HepG2 (cell line): ENCODE results near the gene PUS1. TPM values are rescaled to one million over a fixed set of nuclear protein-coding genes. Genes with fewer than 3 reads are reported as not detected.

Experiments
- ATAC-seq: fragments of 200-7000 bp; cut with Tn5 transposase; 3 replicates; pipeline ENCODE4 v1.9.1; 2020; ENCODE audit warnings: mild to moderate bottlenecking, moderate library complexity
- BruUV-seq: library from RNA; stranded (reverse); fragments of 400-500 nt; replicated peaks from 2 replicates; lab custom pipeline; 2021; lab: Mats Ljungman, UMichigan
- CTCF ChIA-PET: fragments of 300-600 bp; formaldehyde crosslinking; extraction: SDS; loops from one replicate; lab custom pipeline; 2021; ENCODE audit warnings: low total read pairs, inconsistent platforms, low intra/inter-chr PET ratio; lab: Yijun Ruan, JAX
- POLR2A ChIA-PET: fragments of 350-600 bp; sonication (Branson Sonifier 250); formaldehyde crosslinking; loops from one replicate; lab custom pipeline; 2020; ENCODE audit warnings: antibody characterized with exemption, inconsistent platforms; lab: Yijun Ruan, JAX
- DNase-seq: peaks from one replicate; pipeline ENCODE4 v3.0.0-alpha.2; 2015; ENCODE audit warnings: low spot score
- FAIRE-seq: peaks from 3 replicates; lab custom pipeline; 2011; peaks lifted over from hg19 to GRCh38; lab: Jason Lieb, UNC
- H2AFZ ChIP-seq: one replicate; pipeline ENCODE4 v1.6.1; 2011; ENCODE audit warnings: low read length, inconsistent platforms
- H3K27ac ChIP-seq: fragments of 300-600 bp; 3 replicates; pipeline ENCODE4 v1.8.0; 2011; ENCODE audit warnings: mixed run types, mild to moderate bottlenecking, mixed read lengths, low read length, inconsistent platforms; ENCODE audit not compliant: insufficient read depth; ENCODE audit errors: extremely low read length
- H3K27me3 ChIP-seq, 2 experiments: fragments of 200-600 bp in 1 of 2; 2 replicates in 1 of 2; 3 replicates in 1 of 2; pipeline versions ENCODE4 v1.6.0 to v1.8.0; 2011; ENCODE audit warnings: low read length in 2 of 2, mild to moderate bottlenecking in 2 of 2, moderate library complexity in 2 of 2, inconsistent platforms in 1 of 2; ENCODE audit not compliant: insufficient read depth in 2 of 2, control insufficient read depth in 1 of 2
- H3K36me3 ChIP-seq, 2 experiments: fragments of 200-600 bp in 1 of 2; replicated peaks in 1 of 2; 2 replicates in 1 of 2; 3 replicates in 1 of 2; pipeline versions ENCODE4 v1.5.1 to v1.8.0; 2011; ENCODE audit warnings: low read length in 2 of 2, inconsistent platforms in 1 of 2; ENCODE audit not compliant: insufficient read depth in 2 of 2, control insufficient read depth in 1 of 2
- H3K4me1 ChIP-seq: 2 replicates; pipeline ENCODE4 v1.5.1; 2012; ENCODE audit warnings: low read length, inconsistent platforms; ENCODE audit not compliant: insufficient read depth
- H3K4me2 ChIP-seq: 2 replicates; pipeline ENCODE4 v1.6.0; 2011; ENCODE audit warnings: low read depth, low read length, inconsistent platforms
- H3K4me3 ChIP-seq, 3 experiments: fragments of 200-600 bp in 1 of 3; sonication (generic), shearing (Covaris generic) in 1 of 3; replicated peaks in 1 of 3; 2 replicates each; pipeline ENCODE4 v1.5.1; 2011 to 2016; ENCODE audit warnings: low read length in 3 of 3, inconsistent platforms in 2 of 3, low read depth in 2 of 3, mild to moderate bottlenecking in 2 of 3, control low read depth in 1 of 3, mixed read lengths in 1 of 3; ENCODE audit not compliant: insufficient read depth in 1 of 3
- H3K79me2 ChIP-seq: one replicate; pipeline ENCODE4 v1.6.1; 2011; ENCODE audit warnings: low read length, inconsistent platforms; ENCODE audit not compliant: insufficient read depth
- H3K9ac ChIP-seq: 2 replicates; pipeline ENCODE4 v1.6.0; 2011; ENCODE audit warnings: mild to moderate bottlenecking, low read depth, low read length, inconsistent platforms; ENCODE audit not compliant: insufficient read depth
- H3K9me3 ChIP-seq: 2 replicates; pipeline ENCODE4 v1.5.1; 2012; ENCODE audit warnings: mild to moderate bottlenecking, low read length
- H4K20me1 ChIP-seq: 2 replicates; pipeline ENCODE4 v1.6.0; 2011; ENCODE audit warnings: inconsistent platforms, mild to moderate bottlenecking, low read length, moderate library complexity; ENCODE audit not compliant: insufficient read depth
- FOXO1 ChIP-seq: sonication (generic); formaldehyde crosslinking; IDR thresholded peaks from 2 replicates; pipeline ENCODE4 v1.4.0; 2020; ENCODE audit warnings: missing genetic modification reagents
- GTF3A ChIP-seq: sonication (generic); formaldehyde crosslinking; conservative IDR thresholded peaks from 2 replicates; pipeline ENCODE4 v1.4.0; 2020; ENCODE audit warnings: mild to moderate bottlenecking, missing genetic modification reagents
- HCFC1 ChIP-seq: fragments of 150-350 bp; IDR thresholded peaks from 2 replicates; pipeline ENCODE4 v1.6.1; 2014; ENCODE audit warnings: low read depth, low read length
- ISL2 ChIP-seq: sonication (generic); formaldehyde crosslinking; IDR thresholded peaks from 2 replicates; pipeline ENCODE4 v1.5.0; 2020; ENCODE audit warnings: missing genetic modification reagents
- MIER3 ChIP-seq: IDR thresholded peaks from 2 replicates; pipeline ENCODE4 v1.6.1; 2016; ENCODE audit warnings: missing compliant biosample characterization, borderline replicate concordance
- MXD4 ChIP-seq: IDR thresholded peaks from 2 replicates; pipeline ENCODE4 v1.6.1; 2016; ENCODE audit warnings: mild to moderate bottlenecking, missing biosample characterization, missing genetic modification reagents
- NKX3-1 ChIP-seq: sonication (generic); formaldehyde crosslinking; IDR thresholded peaks from 2 replicates; pipeline ENCODE4 v1.5.0; 2020; ENCODE audit warnings: missing genetic modification reagents
- RBFOX2 ChIP-seq: fragments of 200-400 bp; formaldehyde crosslinking; IDR thresholded peaks from 2 replicates; pipeline ENCODE4 v1.6.1; 2017; ENCODE audit warnings: low read depth, mild to moderate bottlenecking, low read length
- RCOR2 ChIP-seq: IDR thresholded peaks from 2 replicates; pipeline ENCODE4 v1.6.1; 2016; ENCODE audit warnings: missing biosample characterization, missing genetic modification reagents
- U2AF1 ChIP-seq: fragments of 200-400 bp; formaldehyde crosslinking; optimal IDR thresholded peaks from 2 replicates; pipeline ENCODE3; 2017; ENCODE audit warnings: mild to moderate bottlenecking, low read depth, low read length
- ZSCAN12 ChIP-seq: sonication (generic); formaldehyde crosslinking; IDR thresholded peaks from 2 replicates; pipeline ENCODE4 v1.9.0; 2021; ENCODE audit warnings: mild to moderate bottlenecking, missing genetic modification reagents
- WGBS: methylation state at CpG from one replicate; pipeline ENCODE4 v1.1.6; 2017; ENCODE audit warnings: low lambda C conversion rate; 5-methylcytosine and 5-hydroxymethylcytosine counted together
- in situ Hi-C: cut with HindIII; loops from 2 replicates; pipeline ENCODE4 v1.10.0; 2017; ENCODE audit warnings: low pct_unique_long_range_greater_than_20kb; ENCODE audit not compliant: extremely low pct_ligation_motif_present
- intact Hi-C: fragments of 100-400 bp; cut with micrococcal nuclease; formaldehyde crosslinking; loops from one replicate; pipeline ENCODE4 v1.10.0; 2022; ENCODE audit not compliant: unreplicated experiment
- polyA plus RNA-seq, 8 experiments: library from polyadenylated mRNA; depleted of rRNA in 3 of 8; stranded (reverse) in 7 of 8; unstranded in 1 of 8; fragments of >200 nt; fragmentation: Illumina TruSeq in 4 of 8; extraction: Trizol in 4 of 8; gene quantifications; 2 replicates each; pipeline versions ENCODE4 v1.2.1 to v1.2.3, GENCODE V29; 2011 to 2016; ENCODE audit warnings: low read depth in 4 of 8, missing spikeins in 1 of 8, mixed read lengths in 1 of 8; ENCODE audit not compliant: insufficient read depth in 1 of 8
- total RNA-seq, 5 experiments: library from RNA; depleted of rRNA; stranded (reverse); fragments of >200 nt; fragmentation: Illumina TruSeq; extraction: Trizol; gene quantifications; 2 replicates each; pipeline ENCODE4 v1.2.3, GENCODE V29; 2016; ENCODE audit warnings: low read depth in 1 of 5

The PUS1 gene
- total and polyA plus RNA-seq, 2 of the 13 experiments (the other 11 are each of a cell fraction or from before 2014, with no cell fraction given): 19.2 to 24.7 TPM

- no peak for TF ChIP-seq U2AF1
These were observed 61.2 kb downstream of the PUS1 start (continued) for GRCh38 chr12:131990066-131990979.

GRCh38 chr12:131990980-131991305, 61.9 kb downstream of the PUS1 start:
- BruUV-seq: no TSS peak
- H3K36me3 ChIP-seq: peaks cover 48 to 85% of the 10 kb centered on the region in 2 experiments
- H3K4me3 ChIP-seq: no peak overlapping the region
- no peaks in the 10 kb centered on the region for H3K9me3 ChIP-seq
- TF ChIP-seq FOXO1 (no peak), HCFC1 (no peak)
- TF ChIP-seq, all 625 proteins: peak for 0
- H3K27me3 ChIP-seq: no peaks in the 10 kb centered on the region
- no peak overlapping the region for H2AFZ ChIP-seq
- ATAC-seq: no peak
- no peaks in the 10 kb centered on the region for H3K4me1 ChIP-seq
- H3K27ac ChIP-seq: no peak overlapping the region
- ChIA-PET CTCF (no interaction called here), POLR2A (no interaction called here)
- in situ Hi-C loops (no loop called here), intact Hi-C loops (no loop called here)
- H4K20me1 ChIP-seq: no peaks in the 10 kb centered on the region
- no peak for DNase-seq
- no peaks in the 10 kb centered on the region for H3K79me2 ChIP-seq
- no peak overlapping the region for H3K9ac ChIP-seq
- WGBS: 95% methylated on average over 9 of the region's 9 CpGs
- FAIRE-seq: no peak
- no peak overlapping the region for H3K4me2 ChIP-seq

- intact Hi-C loops: no loop called here
- no peak overlapping the region for H3K4me2 ChIP-seq
- FAIRE-seq (no peak), ATAC-seq (no peak)
- no peak overlapping the region for H3K9ac ChIP-seq
- in situ Hi-C loops: no loop called here
- BruUV-seq: no TSS peak
- no peak for TF ChIP-seq RCOR2 (CRISPR knock-in tag)
- no peak for TF ChIP-seq MXD4 (CRISPR knock-in tag)
- TF ChIP-seq ISL2: no peak
- no peak for TF ChIP-seq GTF3A (CRISPR knock-in tag)
- TF ChIP-seq NKX3-1 (CRISPR knock-in tag): no peak
- TF ChIP-seq ZSCAN12 (CRISPR knock-in tag): no peak
- TF ChIP-seq MIER3 (CRISPR knock-in tag): no peak
- TF ChIP-seq RBFOX2: no peak
- TF ChIP-seq, all 625 proteins: peak for 0
- no peak overlapping the region for H2AFZ ChIP-seq
- H3K4me3 ChIP-seq: no peak overlapping the region
- over 99% methylated on average over 11 of the region's 11 CpGs for WGBS
- H3K27me3 ChIP-seq: no peaks in the 10 kb centered on the region
- H3K9me3 ChIP-seq: no peaks in the 10 kb centered on the region
- no peak overlapping the region for H3K27ac ChIP-seq
- no peaks in the 10 kb centered on the region for H3K79me2 ChIP-seq
- no peaks in the 10 kb centered on the region for H4K20me1 ChIP-seq
- ChIA-PET CTCF (no interaction called here), POLR2A (no interaction called here)
- no peaks in the 10 kb centered on the region for H3K4me1 ChIP-seq
- DNase-seq: no peak
- H3K36me3 ChIP-seq: peaks cover 42 to 81% of the 10 kb centered on the region in 2 experiments
These were observed 62.8 kb downstream of the PUS1 start for GRCh38 chr12:131991816-131992430.
